H1 (cell line): ENCODE measurements around the gene NEK11. TPM values are rescaled to one million over a fixed set of nuclear protein-coding genes. Genes with fewer than 3 reads are reported as not detected.

Experiments
- CTCF ChIA-PET: fragments of 300-600 bp; sonication (Branson Sonifier 250); formaldehyde crosslinking; loops from one replicate; lab custom pipeline; 2021; ENCODE audit not compliant: partially characterized antibody; lab: Charles Lee
- POLR2A ChIA-PET: fragments of 300-600 bp; sonication (Branson Sonifier 250); formaldehyde crosslinking; loops from one replicate; lab custom pipeline; 2021; ENCODE audit warnings: inconsistent platforms; ENCODE audit not compliant: partially characterized antibody; lab: Charles Lee
- DNase-seq, 2 experiments: peaks; one replicate each; pipeline versions ENCODE4 v3.0.0 to v3.0.0-alpha.2; 2010 to 2022; ENCODE audit warnings: low spot score in 2 of 2, low read depth in 1 of 2, mixed read lengths in 1 of 2
- FAIRE-seq: peaks from 2 replicates; lab custom pipeline; 2011; peaks lifted over from hg19 to GRCh38; lab: Jason Lieb, UNC
- H2AFZ ChIP-seq: 2 replicates; pipeline ENCODE4 v1.8.1; 2012; ENCODE audit warnings: low read length, inconsistent platforms
- H2AK5ac ChIP-seq: 2 replicates; pipeline ENCODE4 v1.6.1; 2013; ENCODE audit warnings: low read depth, low read length
- H2BK120ac ChIP-seq: replicated peaks from 2 replicates; pipeline ENCODE3; 2013; ENCODE audit warnings: low read depth, low read length, inconsistent platforms
- H2BK12ac ChIP-seq: 2 replicates; pipeline ENCODE4 v1.6.1; 2013; ENCODE audit warnings: low read depth, low read length
- H2BK15ac ChIP-seq: 2 replicates; pipeline ENCODE4 v1.6.1; 2013; ENCODE audit warnings: low read length
- H2BK20ac ChIP-seq: 2 replicates; pipeline ENCODE4 v1.6.1; 2013; ENCODE audit warnings: low read length
- H2BK5ac ChIP-seq: 2 replicates; pipeline ENCODE4 v1.6.1; 2013; ENCODE audit warnings: low read depth, low read length
- H3K14ac ChIP-seq: 2 replicates; pipeline ENCODE4 v1.6.1; 2013; ENCODE audit warnings: inconsistent platforms; ENCODE audit not compliant: insufficient read length
- H3K18ac ChIP-seq: 2 replicates; pipeline ENCODE4 v1.6.1; 2013; ENCODE audit warnings: low read length; ENCODE audit errors: extremely low read depth
- H3K23ac ChIP-seq: 2 replicates; pipeline ENCODE4 v1.6.1; 2013; ENCODE audit warnings: inconsistent platforms; ENCODE audit not compliant: insufficient read length
- H3K23me2 ChIP-seq: 2 replicates; pipeline ENCODE4 v1.6.1; 2013; ENCODE audit warnings: low read depth, low read length
- H3K27ac ChIP-seq: 2 replicates; pipeline ENCODE4 v1.6.1; 2011; ENCODE audit warnings: low read depth, low read length, inconsistent platforms
- H3K27me3 ChIP-seq, 4 experiments: replicated peaks in 1 of 4; 1 replicate in 1 of 4; 2 replicates in 3 of 4; pipeline versions ENCODE4 v1.6.1 to v1.8.1; 2011 to 2013; ENCODE audit warnings: low read length in 3 of 4, mild to moderate bottlenecking in 3 of 4, inconsistent platforms in 2 of 4, mixed read lengths in 2 of 4, moderate library complexity in 1 of 4; ENCODE audit not compliant: control insufficient read depth in 3 of 4, insufficient read depth in 3 of 4; ENCODE audit errors: extremely low read depth in 1 of 4
- H3K36me3 ChIP-seq, 4 experiments: 2 replicates each; pipeline versions ENCODE4 v1.6.1 to v1.8.1; 2011 to 2013; ENCODE audit warnings: mild to moderate bottlenecking in 4 of 4, low read length in 3 of 4, moderate library complexity in 2 of 4, control low read depth in 1 of 4, inconsistent platforms in 1 of 4; ENCODE audit not compliant: insufficient read depth in 4 of 4, control insufficient read depth in 2 of 4
- H3K4ac ChIP-seq: replicated peaks from 2 replicates; pipeline ENCODE3; 2013; ENCODE audit warnings: low read length, low read depth, mixed read lengths, inconsistent platforms; ENCODE audit not compliant: insufficient read length
- H3K4me1 ChIP-seq, 4 experiments: replicated peaks in 1 of 4; 1 replicate in 1 of 4; 2 replicates in 3 of 4; pipeline versions ENCODE4 v1.6.1 to v1.8.1; 2011 to 2013; ENCODE audit warnings: low read length in 3 of 4, inconsistent platforms in 2 of 4, mixed read lengths in 1 of 4; ENCODE audit not compliant: insufficient read depth in 4 of 4, control insufficient read depth in 3 of 4
- H3K4me2 ChIP-seq, 2 experiments: 2 replicates each; pipeline versions ENCODE4 v1.6.1 to v1.8.1; 2011 to 2013; ENCODE audit warnings: low read depth in 2 of 2, low read length in 2 of 2, control low read depth in 1 of 2, inconsistent platforms in 1 of 2, mild to moderate bottlenecking in 1 of 2; ENCODE audit not compliant: insufficient read depth in 1 of 2
- H3K4me3 ChIP-seq, 4 experiments: fragments of 200-600, 300-600 bp in 1 of 4; sonication (generic), shearing (Covaris generic), sonication (Bioruptor Twin) in 1 of 4; 2 replicates each; pipeline versions ENCODE4 v1.5.1 to v1.8.1; 2011 to 2016; ENCODE audit warnings: low read length in 4 of 4, low read depth in 3 of 4, control low read depth in 2 of 4, inconsistent platforms in 2 of 4, mild to moderate bottlenecking in 2 of 4, mixed read lengths in 1 of 4, moderate library complexity in 1 of 4; ENCODE audit not compliant: insufficient read depth in 2 of 4; ENCODE audit errors: extremely low read depth in 1 of 4
- H3K56ac ChIP-seq: replicated peaks from 2 replicates; pipeline ENCODE3; 2013; ENCODE audit warnings: low read depth, mild to moderate bottlenecking, mixed read lengths, low read length, inconsistent platforms; ENCODE audit not compliant: insufficient read length
- H3K79me1 ChIP-seq: 2 replicates; pipeline ENCODE4 v1.6.1; 2013; ENCODE audit warnings: low read depth, low read length, control low read depth
- H3K79me2 ChIP-seq, 2 experiments: 2 replicates each; pipeline versions ENCODE4 v1.6.1 to v1.8.1; 2012 to 2013; ENCODE audit warnings: low read length in 2 of 2, mild to moderate bottlenecking in 2 of 2, inconsistent platforms in 1 of 2; ENCODE audit not compliant: insufficient read depth in 2 of 2, control insufficient read depth in 1 of 2
- H3K9ac ChIP-seq, 4 experiments: replicated peaks in 1 of 4; 1 replicate in 1 of 4; 2 replicates in 3 of 4; pipeline versions ENCODE4 v1.6.1 to v1.8.1; 2011 to 2013; ENCODE audit warnings: low read depth in 3 of 4, low read length in 3 of 4, control low read depth in 2 of 4, mild to moderate bottlenecking in 2 of 4, moderate library complexity in 2 of 4, inconsistent platforms in 1 of 4; ENCODE audit errors: extremely low read depth in 1 of 4
- H3K9me3 ChIP-seq, 2 experiments: 2 replicates each; pipeline versions ENCODE4 v1.6.1 to v1.8.1; 2012 to 2013; ENCODE audit warnings: mild to moderate bottlenecking in 2 of 2, moderate library complexity in 2 of 2, control low read depth in 1 of 2, inconsistent platforms in 1 of 2, low read depth in 1 of 2, low read length in 1 of 2, mixed read lengths in 1 of 2; ENCODE audit not compliant: insufficient read depth in 2 of 2
- H4K20me1 ChIP-seq, 2 experiments: replicated peaks in 1 of 2; 2 replicates each; pipeline versions ENCODE3 to v1.8.1; 2011 to 2013; ENCODE audit warnings: inconsistent platforms in 2 of 2, low read length in 2 of 2, mild to moderate bottlenecking in 1 of 2; ENCODE audit not compliant: insufficient read depth in 2 of 2, control insufficient read depth in 1 of 2
- H4K5ac ChIP-seq: 2 replicates; pipeline ENCODE4 v1.6.1; 2013; ENCODE audit warnings: low read length, low read depth, mixed read lengths, inconsistent platforms; ENCODE audit not compliant: insufficient read length
- H4K8ac ChIP-seq: 2 replicates; pipeline ENCODE4 v1.8.0; 2013; ENCODE audit warnings: mild to moderate bottlenecking, moderate library complexity, low read length, inconsistent platforms; ENCODE audit not compliant: insufficient read depth; ENCODE audit errors: extremely low read depth
- H4K91ac ChIP-seq: replicated peaks from 2 replicates; pipeline ENCODE3; 2013; ENCODE audit warnings: low read length, mixed read lengths, inconsistent platforms; ENCODE audit not compliant: insufficient read length
- BACH1 ChIP-seq: IDR thresholded peaks from 2 replicates; pipeline ENCODE4 v1.6.1; 2012; ENCODE audit warnings: low read length, improper control_type of control experiment
- CHD2 ChIP-seq: IDR thresholded peaks from 2 replicates; pipeline ENCODE4 v1.6.1; 2012; ENCODE audit warnings: low read length, improper control_type of control experiment
- JUN ChIP-seq: IDR thresholded peaks from 2 replicates; pipeline ENCODE4 v1.6.1; 2011; ENCODE audit warnings: low read depth, mild to moderate bottlenecking, improper control_type of control experiment, low read length
- NRF1 ChIP-seq: IDR thresholded peaks from 2 replicates; pipeline ENCODE4 v1.6.1; 2011; ENCODE audit warnings: mild to moderate bottlenecking, low read depth, low read length, improper control_type of control experiment
- RXRA ChIP-seq: IDR thresholded peaks from 2 replicates; pipeline ENCODE4 v1.6.1; 2011; ENCODE audit warnings: low read depth, mild to moderate bottlenecking, low read length, moderate library complexity; ENCODE audit not compliant: insufficient read depth
- SRF ChIP-seq: IDR thresholded peaks from 2 replicates; pipeline ENCODE4 v1.6.1; 2011; ENCODE audit warnings: mild to moderate bottlenecking, low read depth, low read length, moderate library complexity
- SUZ12 ChIP-seq: fragments of 200-600 bp; sonication (generic); IDR thresholded peaks from 2 replicates; pipeline ENCODE4 v1.6.1; 2012; ENCODE audit warnings: mild to moderate bottlenecking, inconsistent platforms, low read length, moderate library complexity, mixed read lengths
- TAF1 ChIP-seq: IDR thresholded peaks from 2 replicates; pipeline ENCODE4 v1.6.1; 2011; ENCODE audit warnings: mild to moderate bottlenecking, low read depth, low read length
- TBP ChIP-seq: IDR thresholded peaks from 2 replicates; pipeline ENCODE4 v1.6.1; 2011; ENCODE audit warnings: low read depth, low read length, improper control_type of control experiment
- WGBS, 2 experiments: shearing (Covaris generic) in 1 of 2; methylation state at CpG; one replicate each; pipeline versions ENCODE4 v1.1.6 to v1.1.7; 2013 to 2015; ENCODE audit warnings: low lambda C conversion rate in 2 of 2, mixed read lengths in 2 of 2, inconsistent platforms in 1 of 2, low coverage in 1 of 2, missing lambda C conversion rate in 1 of 2; ENCODE audit not compliant: insufficient replicate concordance in 2 of 2, insufficient coverage in 1 of 2, insufficient read length in 1 of 2; ENCODE audit errors: extremely low coverage in 1 of 2, missing lambda C conversion rate in 1 of 2; 5-methylcytosine and 5-hydroxymethylcytosine counted together
- polyA plus RNA-seq, 7 experiments: library from polyadenylated mRNA; depleted of rRNA in 3 of 7; stranded (reverse) in 5 of 7; unstranded in 2 of 7; fragments of >200 nt in 5 of 7; fragments of 200-250 nt in 2 of 7; gene quantifications; 1 replicate in 5 of 7; 2 replicates in 1 of 7; 4 replicates in 1 of 7; pipeline versions ENCODE4 v1.2.1 to v1.2.3, GENCODE V29; 2011 to 2013; ENCODE audit warnings: missing spikeins in 2 of 7, mixed read lengths in 2 of 7
- total RNA-seq: library from RNA; stranded (reverse); fragmentation: NEBNext Ultra II Directional; extraction: Animal tissue kit (Norgen Biotek cat#: 25700); gene quantifications from 2 replicates; pipeline ENCODE4 v1.2.1, GENCODE V29; 2021
- TF ChIP-seq, protein P1 (sequence below): IDR thresholded peaks from 2 replicates; pipeline ENCODE4 v1.6.1; 2011; ENCODE audit warnings: low read length, improper control_type of control experiment

Gene NEK11
- total and polyA plus RNA-seq, 2 of the 8 experiments (the other 6 are each of a cell fraction or from before 2014, with no cell fraction given) = 0.60 TPM; not detected in 1

DNA sequence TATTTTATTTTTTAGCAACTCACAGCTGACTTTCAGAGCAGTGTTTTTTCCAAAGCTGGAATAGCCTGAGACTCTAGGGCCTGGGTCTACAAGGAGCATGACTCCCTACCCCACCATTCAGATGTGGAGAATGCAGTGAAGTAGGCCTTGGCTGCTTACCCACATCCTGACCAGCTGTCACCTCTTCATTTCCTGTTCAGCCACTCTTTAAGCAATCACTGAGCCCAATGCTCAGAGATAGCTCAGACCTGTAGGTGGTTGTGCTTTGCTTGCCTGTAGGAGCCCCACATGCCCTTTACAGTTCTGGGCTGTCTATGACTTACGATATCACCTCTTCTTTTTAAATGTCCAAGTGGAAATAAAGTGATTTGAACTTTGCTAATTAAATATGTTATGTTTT lies 148.1 kb downstream of the NEK11 start:
- H2BK20ac ChIP-seq = no peak overlapping the region
- H3K4ac ChIP-seq = no peak overlapping the region
- no peak overlapping the region for H3K4me3 ChIP-seq
- no peak overlapping the region for H3K18ac ChIP-seq
- no peak overlapping the region for H3K23ac ChIP-seq
- DNase-seq = no peak
- no peak for FAIRE-seq
- H2BK120ac ChIP-seq = no peak overlapping the region
- H3K79me1 ChIP-seq = no peaks in the 10 kb centered on the region
- no peak overlapping the region for H2BK12ac ChIP-seq
- H3K27me3 ChIP-seq = no peaks in the 10 kb centered on the region
- no peaks in the 10 kb centered on the region for H3K9me3 ChIP-seq
- no peak for TF ChIP-seq NRF1
- TF ChIP-seq CHD2 = no peak
- no peak for TF ChIP-seq SUZ12
- TF ChIP-seq RXRA = no peak
- no peak for TF ChIP-seq JUN
- no peak for TF ChIP-seq BACH1
- TF ChIP-seq SRF = no peak
- TF ChIP-seq, protein P1, sequence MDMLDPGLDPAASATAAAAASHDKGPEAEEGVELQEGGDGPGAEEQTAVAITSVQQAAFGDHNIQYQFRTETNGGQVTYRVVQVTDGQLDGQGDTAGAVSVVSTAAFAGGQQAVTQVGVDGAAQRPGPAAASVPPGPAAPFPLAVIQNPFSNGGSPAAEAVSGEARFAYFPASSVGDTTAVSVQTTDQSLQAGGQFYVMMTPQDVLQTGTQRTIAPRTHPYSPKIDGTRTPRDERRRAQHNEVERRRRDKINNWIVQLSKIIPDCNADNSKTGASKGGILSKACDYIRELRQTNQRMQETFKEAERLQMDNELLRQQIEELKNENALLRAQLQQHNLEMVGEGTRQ = no peak
- TF ChIP-seq TBP = no peak
- no peak for TF ChIP-seq TAF1
- H3K9ac ChIP-seq = no peak overlapping the region
- ChIA-PET POLR2A (no interaction called here), CTCF (no interaction called here)
- no peak overlapping the region for H2BK5ac ChIP-seq
- H2AK5ac ChIP-seq = no peak overlapping the region
- H3K56ac ChIP-seq = no peak overlapping the region
- no peak overlapping the region for H4K8ac ChIP-seq
- H4K91ac ChIP-seq = no peak overlapping the region
- WGBS, 2 experiments = 95% methylated on average over 1 of the region's 1 CpG; no CpG with 5 or more reads in 1 of the 2 experiments
- no peaks in the 10 kb centered on the region for H3K23me2 ChIP-seq
- no peaks in the 10 kb centered on the region for H4K20me1 ChIP-seq
- H4K5ac ChIP-seq = no peak overlapping the region
- no peaks in the 10 kb centered on the region for H3K36me3 ChIP-seq
- H3K4me2 ChIP-seq = no peak overlapping the region
- H2BK15ac ChIP-seq = no peak overlapping the region
- no peaks in the 10 kb centered on the region; a peak in 1 of 7 replicates for H3K4me1 ChIP-seq
- no peak overlapping the region for H3K27ac ChIP-seq
- no peaks in the 10 kb centered on the region for H3K79me2 ChIP-seq
- H2AFZ ChIP-seq = 0 out of 2 replicates have a peak overlapping the region, but pooled peaks have one; percentile 50
- no peak overlapping the region for H3K14ac ChIP-seq
